RCC 7860 (cell line): ENCODE results near the gene SPATA2.
A peak's percentile ranks its signal among the peaks of the same experiment; 100 is the strongest.
"Not testable (repeated sequence)": the region's sequence is repeated elsewhere in the genome, so short reads cannot be mapped to it uniquely, and the experiment has no call there.

Source experiments
- DNase-seq: peaks from one replicate; pipeline ENCODE4 v3.0.0-alpha.2; 2015; ENCODE audit warnings: low spot score
- FAIRE-seq: peaks from 2 replicates; lab custom pipeline; 2012; peaks lifted over from hg19 to GRCh38; lab: Jason Lieb, UNC

SPATA2 gene

GRCh38 chr20:49915380-49916145 is at the start of gene SPATA2:
TSS of gene SPATA2 (minus strand) at chr20:49915529. CDS start at chr20:49908490, 7,039 bp downstream.
- FAIRE-seq (no peak), DNase-seq (peak; percentile 93)

DNA sequence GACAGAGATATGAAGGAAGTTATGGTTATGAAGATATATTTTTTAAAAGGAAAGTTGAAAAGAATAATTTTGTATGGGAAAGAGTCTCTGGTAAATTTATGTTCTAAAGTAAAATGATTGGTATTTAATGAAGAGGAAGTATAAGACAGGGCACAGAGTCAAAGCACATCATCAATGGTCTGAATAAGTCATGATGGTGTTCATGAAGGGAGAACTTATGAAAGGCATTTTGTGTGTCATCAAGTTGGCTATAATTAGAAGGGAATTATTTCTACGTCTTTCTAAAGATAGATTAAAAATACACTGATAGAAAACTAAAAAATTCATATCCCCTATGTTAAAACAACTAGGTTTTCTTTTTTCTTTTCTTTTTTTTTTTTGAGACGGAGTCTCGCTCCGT is 46.1 kb upstream of the SPATA2 start:
- no peak for FAIRE-seq
- no peak for DNase-seq

DNA sequence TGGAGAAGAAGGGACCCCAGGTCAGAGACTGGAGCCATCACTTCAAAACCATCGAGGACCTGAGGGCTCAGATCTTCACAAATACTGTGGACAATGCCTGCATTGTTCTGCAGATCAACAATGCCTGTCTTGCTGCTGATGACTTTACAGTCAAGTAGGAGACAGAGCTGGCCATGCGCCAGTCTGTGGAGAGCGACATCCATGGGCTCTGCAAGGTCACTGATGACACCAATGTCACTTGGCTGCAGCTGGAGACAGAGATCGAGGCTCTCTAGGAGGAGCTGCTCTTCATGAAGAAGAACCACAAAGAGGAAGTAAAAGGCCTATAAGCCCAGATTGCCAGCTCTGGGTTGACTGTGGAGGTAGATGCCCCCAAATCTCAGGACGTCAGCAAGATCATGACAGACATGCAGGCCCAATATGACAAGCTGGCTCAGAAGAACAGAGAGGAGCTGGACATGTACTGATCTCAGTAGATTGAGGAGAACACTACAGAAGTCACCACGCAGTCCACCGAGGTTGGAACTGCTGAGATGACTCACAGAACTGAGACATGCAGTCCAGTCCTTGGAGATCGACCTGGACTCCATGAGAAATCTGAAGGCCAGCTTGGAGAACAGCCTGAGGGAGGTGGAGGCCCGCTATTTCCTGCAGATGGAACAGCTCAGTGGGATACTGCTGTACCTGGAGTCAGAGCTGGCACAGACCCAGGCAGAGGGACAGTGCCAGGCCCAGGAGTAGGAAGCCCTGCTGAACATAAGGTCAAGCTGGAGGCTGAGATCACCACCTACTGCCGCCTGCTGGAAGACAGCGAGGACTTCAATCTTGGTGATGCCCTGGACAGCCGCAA is 42.0 kb upstream of the SPATA2 start:
- not testable (repeated sequence) for DNase-seq

GRCh38 chr20:49956689-49957088 is 41.4 kb upstream of the SPATA2 start:
- DNase-seq (no peak), FAIRE-seq (no peak)

More for the DNA sequence above, 42.0 kb upstream of the SPATA2 start:
- FAIRE-seq, result not testable (repeated sequence)

DNA sequence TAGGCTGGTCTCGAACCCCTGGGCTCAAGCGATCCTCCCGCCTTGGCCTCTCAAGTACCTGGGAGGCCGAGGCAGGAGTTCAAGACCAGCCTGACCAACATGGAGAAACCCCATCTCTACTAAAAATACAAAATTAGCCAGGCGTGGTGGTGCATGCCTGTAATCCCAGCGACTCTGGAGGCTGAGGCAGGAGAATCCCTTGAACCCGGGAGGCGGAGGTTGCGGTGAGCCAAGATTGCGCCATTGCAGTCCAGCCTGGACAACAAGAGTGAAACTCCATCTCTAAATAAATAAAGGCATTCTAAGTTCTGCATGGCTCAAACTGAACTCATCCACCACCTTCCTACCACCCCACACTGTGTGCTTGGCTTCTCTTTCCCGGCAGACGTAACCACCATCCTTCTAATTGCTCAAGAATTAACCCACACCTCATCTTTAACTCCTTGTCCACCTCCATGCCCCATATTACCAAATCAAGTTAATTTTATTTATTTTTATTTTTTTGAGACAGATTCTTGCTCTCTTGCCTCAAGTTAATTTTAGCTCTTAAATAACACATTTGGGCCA is 40.6 kb upstream of the SPATA2 start:
- not testable (repeated sequence) for FAIRE-seq, DNase-seq

GRCh38 chr20:49955167-49955566 is 39.8 kb upstream of the SPATA2 start:
- no peak for FAIRE-seq
- no peak for DNase-seq

- FAIRE-seq, result peak; percentile 83
Measured at GRCh38 chr20:49951151-49951550, 35.8 kb upstream of the SPATA2 start.

DNA sequence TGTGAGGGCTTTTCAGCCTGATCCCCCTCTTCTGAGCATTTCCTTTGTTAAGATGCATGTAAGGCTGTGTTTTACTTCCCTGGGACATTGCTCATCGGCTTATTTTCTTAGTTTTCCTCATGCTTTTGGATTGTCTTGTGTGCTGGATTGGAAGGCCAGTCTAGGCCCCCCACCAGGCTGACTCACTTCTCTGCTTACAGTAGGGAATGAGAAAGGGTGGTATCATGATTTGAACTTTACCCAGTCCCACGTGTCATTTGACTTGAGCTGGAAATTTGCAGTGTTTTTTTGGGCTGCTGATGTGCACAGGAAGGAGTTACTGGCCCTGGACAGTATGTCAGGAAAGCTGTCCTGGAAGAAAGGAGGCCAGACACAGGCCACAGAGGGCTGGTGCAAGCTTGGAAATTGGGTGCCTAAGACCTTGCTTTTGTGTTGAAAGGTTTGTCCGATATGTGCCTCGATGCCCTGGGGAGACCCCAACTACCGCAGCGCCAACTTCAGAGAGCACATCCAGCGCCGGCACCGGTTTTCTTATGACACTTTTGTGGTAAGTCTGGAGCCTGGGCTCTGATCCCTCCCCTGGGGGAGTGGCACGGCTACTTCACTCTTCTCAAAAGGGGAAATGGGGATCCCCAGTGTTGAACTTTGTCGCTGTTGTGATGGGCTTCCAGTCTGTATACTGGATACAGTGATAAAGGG is 33.6 kb upstream of the SPATA2 start:
- peak; percentile 91 for DNase-seq

More at GRCh38 chr20:49951151-49951550, 35.8 kb upstream of the SPATA2 start:
- peak; percentile 80 for DNase-seq

DNA sequence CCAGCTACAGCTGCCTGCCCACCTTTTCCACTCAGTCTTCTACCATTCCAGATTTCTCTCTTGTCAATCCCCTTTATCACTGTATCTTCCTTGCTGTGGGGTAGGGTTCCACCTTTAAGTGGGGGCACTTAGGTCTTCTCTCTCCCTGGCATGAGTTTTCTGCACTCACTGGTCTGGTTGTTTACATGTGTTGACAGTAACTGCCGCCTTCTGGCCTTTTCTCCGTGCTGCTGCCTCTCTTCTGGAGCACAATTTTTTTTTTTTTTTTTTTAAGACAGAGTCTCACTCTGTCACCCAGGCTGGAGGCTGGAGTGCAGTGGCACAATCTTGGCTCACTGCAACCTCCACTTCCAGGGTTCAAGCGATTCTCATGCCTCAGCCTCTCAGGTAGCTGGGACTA is 32.8 kb upstream of the SPATA2 start:
- DNase-seq (no peak), FAIRE-seq (no peak)

More for the DNA sequence above, 33.6 kb upstream of the SPATA2 start:
- FAIRE-seq, result peak; percentile 89

- FAIRE-seq (no peak), DNase-seq (no peak)
Measured at GRCh38 chr20:49945701-49946477, 30.6 kb upstream of the SPATA2 start.

- DNase-seq, result no peak
- no peak for FAIRE-seq
Measured at GRCh38 chr20:49945306-49945700, 30.0 kb upstream of the SPATA2 start.

DNA sequence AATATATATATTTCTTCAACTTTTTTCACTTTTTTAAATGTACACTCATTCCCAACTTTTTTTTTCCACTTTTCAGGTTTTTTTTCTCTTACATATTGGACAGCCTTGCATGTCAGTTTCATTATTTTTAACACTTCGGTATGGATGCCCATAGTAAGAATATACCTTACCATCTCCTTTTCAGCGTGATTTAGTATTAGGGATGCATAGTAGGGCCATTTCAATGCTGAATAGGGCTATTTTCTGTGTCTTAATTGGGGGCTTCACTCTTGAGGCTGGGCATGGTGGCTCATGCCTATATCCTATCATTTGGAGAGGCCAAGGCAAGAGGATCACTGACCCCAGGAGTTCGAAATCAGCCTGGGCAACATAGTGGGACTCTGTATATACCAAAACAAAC is 27.6 kb upstream of the SPATA2 start:
- FAIRE-seq (no peak), DNase-seq (no peak)

- DNase-seq, result no peak
- no peak for FAIRE-seq
Measured at GRCh38 chr20:49942303-49942702, 27.0 kb upstream of the SPATA2 start.

GRCh38 chr20:49941456-49941855 is 26.1 kb upstream of the SPATA2 start:
- FAIRE-seq, result no peak
- no peak for DNase-seq

DNA sequence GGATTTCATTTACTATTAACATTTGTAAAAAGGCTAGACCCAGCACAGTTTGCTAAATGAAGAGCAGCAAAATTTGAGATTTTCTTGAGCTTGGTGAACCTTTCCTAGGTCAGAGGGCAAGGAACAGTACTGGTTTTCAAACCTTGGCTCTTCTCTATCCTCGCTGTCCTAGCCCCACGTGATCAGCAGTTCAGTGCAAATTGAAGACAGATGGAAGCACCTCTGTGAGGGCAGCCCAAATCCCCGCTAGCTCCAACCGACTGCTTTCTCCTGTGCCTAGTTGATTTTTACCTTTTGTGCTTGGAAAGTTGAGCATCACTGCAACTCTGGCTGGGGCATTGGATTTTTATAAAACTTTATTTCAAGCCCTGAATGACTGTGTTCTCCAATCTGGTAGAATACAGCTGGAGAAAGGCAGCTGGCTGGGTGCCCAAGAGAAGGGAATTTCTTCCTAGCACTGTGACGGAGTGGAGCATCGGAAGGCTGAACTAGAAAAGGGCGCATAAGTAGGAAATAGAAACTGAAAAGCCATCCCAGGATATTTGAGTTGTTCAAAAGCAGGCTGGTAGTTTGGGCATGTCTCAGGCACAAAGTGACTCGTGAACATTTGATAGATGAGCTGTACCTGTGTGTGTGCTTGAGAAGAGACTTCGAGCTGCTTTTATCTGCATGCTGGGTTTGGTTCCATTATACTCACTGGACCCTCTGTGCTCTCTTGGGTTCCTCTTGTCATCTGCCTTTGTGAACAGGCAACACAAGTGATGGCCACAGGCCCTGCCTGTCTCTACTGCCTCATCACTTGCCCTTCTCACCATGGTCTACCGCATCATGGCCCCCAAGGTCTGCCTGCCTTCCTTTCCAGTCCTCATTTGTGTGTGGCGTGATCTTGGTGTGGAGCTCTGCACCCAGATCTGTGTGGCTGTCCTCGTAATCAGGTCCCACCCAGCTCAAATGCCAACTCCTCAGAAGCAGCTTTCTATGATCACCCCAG is 23.1 kb upstream of the SPATA2 start:
- FAIRE-seq (no peak), DNase-seq (no peak)

DNA sequence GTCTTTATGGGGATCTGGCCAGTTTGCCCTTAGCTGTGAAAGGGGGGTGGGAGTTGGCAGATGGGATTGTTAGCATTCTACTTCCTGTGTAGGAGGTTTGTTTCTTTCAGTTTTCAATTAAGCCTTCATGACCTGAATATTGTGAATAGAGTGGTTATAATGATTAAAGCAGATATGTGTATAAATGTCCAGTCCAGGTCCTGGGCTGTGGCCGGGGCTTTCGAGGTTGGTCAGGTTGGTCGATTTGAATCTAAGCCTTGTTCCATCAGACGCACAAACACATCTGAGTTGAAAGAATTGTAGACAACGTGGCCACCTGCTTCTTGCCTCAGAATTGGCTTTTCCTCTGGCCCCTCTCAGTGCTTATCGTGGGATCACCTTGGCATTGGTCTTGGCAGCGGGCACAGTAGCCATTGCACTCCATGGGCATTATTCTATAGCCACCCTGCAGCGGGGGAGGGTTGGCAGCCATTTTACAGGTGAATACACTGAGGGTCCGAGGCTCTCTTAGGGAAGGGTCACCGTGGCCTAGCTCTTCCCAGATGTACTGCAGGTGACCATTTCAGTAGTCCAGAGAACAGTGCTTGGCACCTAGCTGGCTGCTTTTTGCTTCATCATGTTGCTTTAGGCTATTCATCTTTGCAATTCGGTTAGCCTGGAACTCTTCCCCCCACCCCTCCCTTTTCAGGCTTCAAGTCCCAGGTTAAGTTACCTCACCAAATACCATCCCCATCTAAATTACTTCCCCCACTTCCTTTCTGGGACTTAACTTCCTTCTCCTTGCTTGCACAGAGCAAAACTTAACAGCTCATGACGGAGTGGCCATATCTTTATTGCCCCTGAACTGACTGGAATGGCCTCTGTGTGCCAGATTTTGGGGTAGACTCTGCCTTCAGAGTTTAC is 21.9 kb upstream of the SPATA2 start:
- FAIRE-seq, result no peak
- DNase-seq, result no peak

GRCh38 chr20:49936153-49937026 is 21.1 kb upstream of the SPATA2 start, which contains the start of gene RNF114:
TSS of gene RNF114 (plus strand) at chr20:49936397. CDS start at chr20:49936413, 16 bp downstream.
- FAIRE-seq (no peak), DNase-seq (peak; percentile 78)
